ENCODE results near the gene MAP2K7. TPM values are rescaled to one million over a fixed set of nuclear protein-coding genes. Genes with fewer than 3 reads are reported as not detected.
"Not testable (repeated sequence)": the region's sequence is repeated elsewhere in the genome, so short reads cannot be mapped to it uniquely, and the experiment has no call there.

MAP2K7 gene
- total RNA-seq, 2 donors from 2014 or later = 26.3 to 38.3 TPM

DNA sequence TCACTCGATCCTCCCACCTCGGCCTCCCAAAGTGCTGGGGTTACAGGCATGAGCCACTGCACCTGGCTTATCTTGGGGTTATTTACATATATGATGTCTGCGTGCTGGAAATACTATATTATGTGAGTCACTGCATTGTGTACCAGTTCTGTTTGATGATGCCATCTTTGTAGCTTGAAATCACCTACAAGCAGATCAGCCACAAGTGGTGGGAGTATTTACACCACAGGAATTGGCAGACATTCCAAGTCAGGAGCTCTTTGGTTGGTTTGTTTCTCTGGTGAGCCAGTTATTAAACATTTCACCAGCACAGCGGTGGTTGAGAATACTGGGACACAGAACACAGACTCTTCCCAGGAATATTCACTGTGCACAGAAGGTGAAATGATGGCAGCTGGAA, 44.3 kb downstream of the MAP2K7 start:
- TF ChIP-seq, protein P1, sequence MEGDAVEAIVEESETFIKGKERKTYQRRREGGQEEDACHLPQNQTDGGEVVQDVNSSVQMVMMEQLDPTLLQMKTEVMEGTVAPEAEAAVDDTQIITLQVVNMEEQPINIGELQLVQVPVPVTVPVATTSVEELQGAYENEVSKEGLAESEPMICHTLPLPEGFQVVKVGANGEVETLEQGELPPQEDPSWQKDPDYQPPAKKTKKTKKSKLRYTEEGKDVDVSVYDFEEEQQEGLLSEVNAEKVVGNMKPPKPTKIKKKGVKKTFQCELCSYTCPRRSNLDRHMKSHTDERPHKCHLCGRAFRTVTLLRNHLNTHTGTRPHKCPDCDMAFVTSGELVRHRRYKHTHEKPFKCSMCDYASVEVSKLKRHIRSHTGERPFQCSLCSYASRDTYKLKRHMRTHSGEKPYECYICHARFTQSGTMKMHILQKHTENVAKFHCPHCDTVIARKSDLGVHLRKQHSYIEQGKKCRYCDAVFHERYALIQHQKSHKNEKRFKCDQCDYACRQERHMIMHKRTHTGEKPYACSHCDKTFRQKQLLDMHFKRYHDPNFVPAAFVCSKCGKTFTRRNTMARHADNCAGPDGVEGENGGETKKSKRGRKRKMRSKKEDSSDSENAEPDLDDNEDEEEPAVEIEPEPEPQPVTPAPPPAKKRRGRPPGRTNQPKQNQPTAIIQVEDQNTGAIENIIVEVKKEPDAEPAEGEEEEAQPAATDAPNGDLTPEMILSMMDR (IDR thresholded peaks at IDR 0.05) = no peak
- no peaks in the 10 kb centered on the region for H3K36me3 ChIP-seq
- H3K4me1 ChIP-seq = no peaks in the 10 kb centered on the region
- no peaks in the 10 kb centered on the region for H3K27me3 ChIP-seq
- no peak overlapping the region for H3K4me3 ChIP-seq
- H3K27ac ChIP-seq = no peak overlapping the region
- no peak overlapping the region for H3K9ac ChIP-seq (ENCODE audit: low read depth in 2 of 2, low read length in 2 of 2)
- intact Hi-C loops (cut with DNase I) = loop anchor here (5.0 kb wide), 1 partner anchor 304 kb away; no protein-coding TSS in a partner anchor
- DNase-seq = no peak
- no peaks in the 10 kb centered on the region for H3K9me3 ChIP-seq

DNA sequence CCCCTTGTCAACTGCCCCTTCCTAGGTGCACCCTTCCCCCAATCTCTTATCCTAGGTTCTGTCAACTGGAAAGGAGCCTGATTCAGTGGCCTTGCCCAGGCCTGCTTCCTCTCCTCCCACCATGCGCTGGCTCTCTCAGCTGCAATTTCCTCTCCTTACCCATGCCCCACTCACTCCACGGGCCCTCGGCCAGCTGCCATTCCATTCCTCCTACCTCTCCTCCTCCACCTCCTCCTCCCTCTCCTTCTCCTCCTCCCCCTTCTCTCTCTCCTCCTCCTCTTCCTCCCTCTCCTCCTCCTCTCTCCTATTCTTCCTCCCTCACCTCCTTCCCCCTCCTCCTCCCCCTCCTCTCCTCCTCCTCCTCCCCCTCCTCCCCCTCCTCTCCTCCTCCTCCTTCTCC, 49.4 kb downstream of the MAP2K7 start:
- no peak overlapping the region for H3K9ac ChIP-seq (ENCODE audit: low read depth in 2 of 2, low read length in 2 of 2)
- no peaks in the 10 kb centered on the region for H3K27me3 ChIP-seq
- intact Hi-C loops (cut with DNase I) = no loop called here
- TF ChIP-seq, protein P1 (IDR thresholded peaks at IDR 0.05) = no peak
- no peaks in the 10 kb centered on the region for H3K4me1 ChIP-seq
- no peaks in the 10 kb centered on the region for H3K9me3 ChIP-seq
- H3K4me3 ChIP-seq = no peak overlapping the region
- DNase-seq = no peak
- no peaks in the 10 kb centered on the region for H3K36me3 ChIP-seq
- H3K27ac ChIP-seq = no peak overlapping the region

DNA sequence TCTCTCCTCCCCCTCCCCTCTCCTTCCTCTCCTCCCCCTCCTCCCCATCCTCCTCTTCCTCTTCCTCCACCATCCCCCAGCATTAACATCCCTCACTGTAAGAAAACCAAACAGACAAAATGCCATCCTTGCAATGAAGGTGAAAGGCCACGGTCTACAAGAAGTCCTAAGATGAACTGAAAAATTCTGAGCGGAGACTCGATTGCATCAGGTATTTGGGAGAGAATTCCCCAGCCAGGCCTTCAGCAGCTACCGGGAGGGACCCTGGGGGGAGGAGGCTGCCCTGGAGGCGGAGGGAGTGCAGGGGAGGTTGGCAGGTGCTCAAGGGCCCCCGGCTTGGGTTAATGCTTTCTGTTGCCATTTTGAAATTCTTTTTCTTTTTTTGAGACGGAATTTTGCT, 49.9 kb downstream of the MAP2K7 start:
- no peaks in the 10 kb centered on the region for H3K27me3 ChIP-seq
- H3K4me1 ChIP-seq = no peaks in the 10 kb centered on the region
- no peak overlapping the region for H3K27ac ChIP-seq
- H3K4me3 ChIP-seq = no peak overlapping the region
- no peaks in the 10 kb centered on the region for H3K9me3 ChIP-seq
- H3K36me3 ChIP-seq = no peaks in the 10 kb centered on the region
- intact Hi-C loops (cut with DNase I) = no loop called here
- H3K9ac ChIP-seq (ENCODE audit: low read depth in 2 of 2, low read length in 2 of 2) = no peak overlapping the region
- TF ChIP-seq, protein P1 (IDR thresholded peaks at IDR 0.05) = no peak
- DNase-seq = no peak

DNA sequence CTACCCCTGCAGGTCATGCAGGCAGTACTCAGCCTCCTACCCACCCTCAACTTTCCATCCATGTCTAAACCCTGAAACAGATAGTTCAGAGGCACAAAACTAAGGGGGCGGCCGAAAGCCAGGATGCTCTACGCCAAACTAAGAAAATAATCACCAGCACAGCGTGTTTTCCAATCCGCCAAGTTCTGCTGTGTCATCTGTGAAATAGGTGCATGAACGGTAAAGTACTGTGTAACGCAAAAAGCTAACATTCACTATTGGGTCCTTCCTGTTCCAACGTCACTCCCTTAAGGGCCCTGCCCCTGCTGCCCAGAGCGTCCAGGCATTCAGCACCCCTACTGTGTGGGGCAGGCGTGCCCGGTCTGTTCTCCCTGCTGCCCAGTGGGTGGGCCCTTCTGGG, 52.0 kb downstream of the MAP2K7 start:
- Histone ChIP-seq H3K27ac (no peak overlapping the region), H3K9ac (ENCODE audit: low read depth in 2 of 2, low read length in 2 of 2) (no peak overlapping the region), H3K4me1 (no peaks in the 10 kb centered on the region), H3K9me3 (no peaks in the 10 kb centered on the region), H3K27me3 (no peaks in the 10 kb centered on the region), H3K36me3 (no peaks in the 10 kb centered on the region), H3K4me3 (no peak overlapping the region)
- TF ChIP-seq, protein P1 (IDR thresholded peaks at IDR 0.05) = no peak
- intact Hi-C loops (cut with DNase I) = no loop called here
- DNase-seq = no peak

DNA sequence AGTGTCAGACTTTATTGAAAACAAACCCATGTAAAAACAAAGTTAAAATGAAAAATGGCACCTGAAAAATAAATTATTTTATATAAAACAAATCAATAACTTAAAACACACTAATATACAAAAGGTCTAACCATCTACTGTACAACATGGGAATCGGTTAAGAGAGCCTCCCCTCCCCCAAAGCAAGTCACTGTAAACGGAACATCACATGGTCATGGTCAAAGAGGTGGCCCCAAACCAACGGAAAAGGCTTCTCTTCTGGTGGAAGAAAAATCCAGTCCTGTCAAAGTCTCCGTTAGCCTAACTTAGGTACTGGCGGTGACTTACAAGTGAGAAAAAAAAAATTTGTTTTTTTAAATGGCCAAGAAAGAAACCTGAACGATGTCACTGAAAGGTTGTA, 55.5 kb downstream of the MAP2K7 start:
- Histone ChIP-seq H3K4me1 (no peaks in the 10 kb centered on the region), H3K36me3 (no peaks in the 10 kb centered on the region), H3K4me3 (no peak overlapping the region), H3K9ac (ENCODE audit: low read depth in 2 of 2, low read length in 2 of 2) (no peak overlapping the region), H3K27ac (no peak overlapping the region), H3K9me3 (no peaks in the 10 kb centered on the region), H3K27me3 (no peaks in the 10 kb centered on the region)
- intact Hi-C loops (cut with DNase I) = no loop called here
- DNase-seq = no peak
- TF ChIP-seq, protein P1 (IDR thresholded peaks at IDR 0.05) = no peak

DNA sequence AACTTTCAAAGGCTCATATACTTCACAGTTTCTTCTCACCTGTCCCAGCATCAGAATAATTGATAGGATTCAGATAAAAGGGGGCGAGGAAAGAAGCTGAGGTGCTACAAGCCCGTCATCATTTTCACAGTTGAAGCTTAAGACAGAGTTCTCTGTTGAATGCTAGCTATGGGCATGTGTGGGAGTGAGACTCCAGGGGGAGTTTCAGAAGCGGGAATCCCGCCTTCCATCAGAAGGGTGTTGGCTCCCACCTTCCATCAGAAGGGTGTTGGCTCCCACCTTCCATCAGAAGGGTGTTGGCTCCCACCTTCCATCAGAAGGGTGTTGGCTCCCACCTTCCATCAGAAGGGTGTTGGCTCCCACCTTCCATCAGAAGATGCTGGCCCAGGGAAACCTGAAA, 57.4 kb downstream of the MAP2K7 start:
- H3K27ac ChIP-seq; DNase-seq; H3K36me3 ChIP-seq; H3K4me3 ChIP-seq; H3K27me3 ChIP-seq; intact Hi-C loops (cut with DNase I); H3K9me3 ChIP-seq; H3K4me1 ChIP-seq; H3K9ac ChIP-seq (ENCODE audit: low read depth in 2 of 2, low read length in 2 of 2): not testable (repeated sequence)

Data from colonic mucosa (tissue), 4 donors.